Measurements from ENCODE around the gene SHROOM3.

The SHROOM3 gene

DNA sequence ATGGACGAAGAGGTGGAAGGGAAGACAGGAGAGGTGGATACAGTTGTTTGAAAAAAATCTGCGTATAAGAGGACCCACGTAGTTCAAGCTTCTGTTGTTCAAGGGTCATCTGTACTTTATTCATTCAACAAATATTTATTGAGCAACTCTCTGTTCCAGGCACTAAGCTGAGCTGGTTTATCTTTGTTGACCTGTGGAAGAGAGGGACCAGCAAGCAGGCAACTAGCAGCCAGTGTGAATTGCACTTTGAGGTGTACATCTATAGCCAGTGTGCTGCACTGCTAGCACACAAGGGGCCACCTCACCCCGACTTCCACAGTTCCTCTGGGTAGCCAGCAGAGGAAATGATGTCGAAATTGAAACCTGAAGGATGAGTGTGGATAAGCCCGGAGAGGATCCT lies 271.6 kb downstream of the SHROOM3 start:
- no peaks in the 10 kb centered on the region for H3K9me3 ChIP-seq (ENCODE audit: insufficient read depth, low read length)
- no peaks in the 10 kb centered on the region for H3F3A ChIP-seq (ENCODE audit: insufficient read depth)
- no peak overlapping the region for H3K27ac ChIP-seq (ENCODE audit: low read depth, low read length)
- H3K9me2 ChIP-seq (replicated peaks; ENCODE audit: insufficient read depth, low read length), result no peaks in the 10 kb centered on the region
- H4K20me1 ChIP-seq (ENCODE audit: low read depth, low read length), result no peaks in the 10 kb centered on the region
- no peak overlapping the region for H3K4me3 ChIP-seq (ENCODE audit: insufficient read depth, low read length, poor library complexity, severe bottlenecking)
- H3K36me3 ChIP-seq (ENCODE audit: low read length), result no peaks in the 10 kb centered on the region
- H3K79me2 ChIP-seq (ENCODE audit: insufficient read depth, low read length), result no peaks in the 10 kb centered on the region
- TF ChIP-seq, protein P1, sequence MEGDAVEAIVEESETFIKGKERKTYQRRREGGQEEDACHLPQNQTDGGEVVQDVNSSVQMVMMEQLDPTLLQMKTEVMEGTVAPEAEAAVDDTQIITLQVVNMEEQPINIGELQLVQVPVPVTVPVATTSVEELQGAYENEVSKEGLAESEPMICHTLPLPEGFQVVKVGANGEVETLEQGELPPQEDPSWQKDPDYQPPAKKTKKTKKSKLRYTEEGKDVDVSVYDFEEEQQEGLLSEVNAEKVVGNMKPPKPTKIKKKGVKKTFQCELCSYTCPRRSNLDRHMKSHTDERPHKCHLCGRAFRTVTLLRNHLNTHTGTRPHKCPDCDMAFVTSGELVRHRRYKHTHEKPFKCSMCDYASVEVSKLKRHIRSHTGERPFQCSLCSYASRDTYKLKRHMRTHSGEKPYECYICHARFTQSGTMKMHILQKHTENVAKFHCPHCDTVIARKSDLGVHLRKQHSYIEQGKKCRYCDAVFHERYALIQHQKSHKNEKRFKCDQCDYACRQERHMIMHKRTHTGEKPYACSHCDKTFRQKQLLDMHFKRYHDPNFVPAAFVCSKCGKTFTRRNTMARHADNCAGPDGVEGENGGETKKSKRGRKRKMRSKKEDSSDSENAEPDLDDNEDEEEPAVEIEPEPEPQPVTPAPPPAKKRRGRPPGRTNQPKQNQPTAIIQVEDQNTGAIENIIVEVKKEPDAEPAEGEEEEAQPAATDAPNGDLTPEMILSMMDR (IDR thresholded peaks at IDR 0.05; ENCODE audit: insufficient read depth, low read length, poor library complexity, severe bottlenecking), result no peak
- no peak for TF ChIP-seq EZH2phosphoT487 (conservative IDR thresholded peaks at IDR 0.05; ENCODE audit: low read length)
- H2AFZ ChIP-seq (ENCODE audit: low read depth, low read length, severe bottlenecking), result no peak overlapping the region
- H3K9ac ChIP-seq (ENCODE audit: low read length), result no peak overlapping the region
- no peaks in the 10 kb centered on the region for H3K27me3 ChIP-seq (ENCODE audit: low read length)
- H3K4me2 ChIP-seq (ENCODE audit: low read depth, low read length, poor library complexity, severe bottlenecking), result no peak overlapping the region

DNA sequence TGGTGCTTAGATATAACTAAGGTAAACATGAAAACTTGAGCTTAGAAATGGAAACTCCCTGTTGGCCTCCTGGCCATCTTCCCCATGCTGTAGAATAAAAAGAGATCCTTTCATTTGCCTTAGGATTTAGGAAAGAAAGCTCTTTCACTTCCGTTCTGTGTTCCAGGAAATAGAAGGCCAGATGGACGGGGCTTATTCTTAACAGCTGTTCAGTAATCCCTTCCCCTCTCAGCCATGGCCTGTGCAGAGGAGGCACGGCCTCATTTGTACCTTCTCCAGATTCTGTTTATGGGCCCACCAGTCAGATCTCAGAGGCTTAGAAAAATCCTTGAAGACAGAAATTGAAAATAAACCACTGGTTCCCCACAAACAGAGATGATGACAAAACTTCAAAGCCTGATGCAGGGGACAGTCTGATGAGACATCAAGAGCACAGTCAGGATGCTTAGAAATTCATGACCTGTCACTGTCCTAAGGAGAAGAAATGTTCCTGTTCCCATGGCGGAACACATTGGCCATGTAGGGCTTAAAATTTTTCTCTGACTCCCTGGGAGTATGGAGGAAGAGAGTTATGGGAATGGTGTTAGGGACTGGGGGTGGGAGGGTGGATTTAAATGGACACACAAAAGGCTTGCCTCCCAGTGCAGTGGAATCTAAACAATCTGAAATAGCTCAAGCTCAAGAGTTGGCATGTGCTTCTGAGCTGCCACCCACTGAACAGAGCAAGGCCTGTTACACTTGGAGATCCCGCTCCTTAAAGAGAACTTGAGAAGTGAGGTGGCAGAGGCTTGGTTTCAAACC lies 274.1 kb downstream of the SHROOM3 start:
- H3K4me2 ChIP-seq (ENCODE audit: low read depth, low read length, poor library complexity, severe bottlenecking), result no peak overlapping the region
- H2AFZ ChIP-seq (ENCODE audit: low read depth, low read length, severe bottlenecking), result no peak overlapping the region
- no peaks in the 10 kb centered on the region for H3K9me3 ChIP-seq (ENCODE audit: insufficient read depth, low read length)
- H3K79me2 ChIP-seq (ENCODE audit: insufficient read depth, low read length), result no peaks in the 10 kb centered on the region
- no peaks in the 10 kb centered on the region for H3K27me3 ChIP-seq (ENCODE audit: low read length)
- no peak overlapping the region for H3K9ac ChIP-seq (ENCODE audit: low read length)
- TF ChIP-seq, protein P1 (IDR thresholded peaks at IDR 0.05; ENCODE audit: insufficient read depth, low read length, poor library complexity, severe bottlenecking), result no peak
- no peak for TF ChIP-seq EZH2phosphoT487 (conservative IDR thresholded peaks at IDR 0.05; ENCODE audit: low read length)
- H3K4me3 ChIP-seq (ENCODE audit: insufficient read depth, low read length, poor library complexity, severe bottlenecking), result no peak overlapping the region
- H3K36me3 ChIP-seq (ENCODE audit: low read length), result no peaks in the 10 kb centered on the region
- no peak overlapping the region for H3K27ac ChIP-seq (ENCODE audit: low read depth, low read length)
- no peaks in the 10 kb centered on the region for H3K9me2 ChIP-seq (replicated peaks; ENCODE audit: insufficient read depth, low read length)
- no peaks in the 10 kb centered on the region for H4K20me1 ChIP-seq (ENCODE audit: low read depth, low read length)
- H3F3A ChIP-seq (ENCODE audit: insufficient read depth), result no peaks in the 10 kb centered on the region

DNA sequence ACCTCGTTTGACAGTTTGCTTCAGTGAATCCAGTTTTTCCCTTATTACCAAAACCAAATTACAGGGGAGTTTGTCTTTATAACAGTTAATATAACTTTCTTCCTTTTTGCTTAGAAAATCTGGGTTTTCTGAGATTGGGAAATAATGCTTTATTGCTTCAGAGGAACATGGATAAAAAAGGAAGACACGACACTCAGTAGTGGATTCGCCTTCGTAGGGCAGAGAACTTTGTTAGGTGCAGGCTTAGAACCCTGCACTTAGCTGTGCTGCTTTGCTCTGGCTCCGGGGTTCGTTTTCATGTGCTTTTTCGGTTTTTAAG lies 274.7 kb downstream of the SHROOM3 start:
- H3K4me3 ChIP-seq (ENCODE audit: insufficient read depth, low read length, poor library complexity, severe bottlenecking), result no peak overlapping the region
- TF ChIP-seq EZH2phosphoT487 (conservative IDR thresholded peaks at IDR 0.05; ENCODE audit: low read length), result no peak
- TF ChIP-seq, protein P1 (IDR thresholded peaks at IDR 0.05; ENCODE audit: insufficient read depth, low read length, poor library complexity, severe bottlenecking), result no peak
- no peak overlapping the region for H3K9ac ChIP-seq (ENCODE audit: low read length)
- H3K9me2 ChIP-seq (replicated peaks; ENCODE audit: insufficient read depth, low read length), result no peaks in the 10 kb centered on the region
- H4K20me1 ChIP-seq (ENCODE audit: low read depth, low read length), result no peaks in the 10 kb centered on the region
- H3K4me2 ChIP-seq (ENCODE audit: low read depth, low read length, poor library complexity, severe bottlenecking), result no peak overlapping the region
- no peak overlapping the region for H3K27ac ChIP-seq (ENCODE audit: low read depth, low read length)
- no peak overlapping the region for H2AFZ ChIP-seq (ENCODE audit: low read depth, low read length, severe bottlenecking)
- H3K79me2 ChIP-seq (ENCODE audit: insufficient read depth, low read length), result no peaks in the 10 kb centered on the region
- H3K9me3 ChIP-seq (ENCODE audit: insufficient read depth, low read length), result no peaks in the 10 kb centered on the region
- no peaks in the 10 kb centered on the region for H3K36me3 ChIP-seq (ENCODE audit: low read length)
- H3K27me3 ChIP-seq (ENCODE audit: low read length), result no peaks in the 10 kb centered on the region
- no peaks in the 10 kb centered on the region for H3F3A ChIP-seq (ENCODE audit: insufficient read depth)
